Stimulated activated CD4-positive, alpha-beta T cell treated with anti-CD3 and anti-CD28 coated beads, Interleukin-4, amount 100 ng/mL, for 1 hour (primary cell): ENCODE measurements around the gene ZNRF3.
"Not testable (repeated sequence)": the region's sequence is repeated elsewhere in the genome, so short reads cannot be mapped to it uniquely, and the experiment has no call there.

Experiments used
- DNase-seq: peaks from one replicate; pipeline ENCODE4 v3.0.0-alpha.2; 2020

The ZNRF3 gene

GRCh38 chr22:29014293-29014692 is 130.9 kb downstream of the ZNRF3 start:
- no peak for DNase-seq

GRCh38 chr22:29014773-29015172 is 131.4 kb downstream of the ZNRF3 start:
- DNase-seq: no peak

GRCh38 chr22:29016067-29016938 is 132.9 kb downstream of the ZNRF3 start:
- no peak for DNase-seq

DNA sequence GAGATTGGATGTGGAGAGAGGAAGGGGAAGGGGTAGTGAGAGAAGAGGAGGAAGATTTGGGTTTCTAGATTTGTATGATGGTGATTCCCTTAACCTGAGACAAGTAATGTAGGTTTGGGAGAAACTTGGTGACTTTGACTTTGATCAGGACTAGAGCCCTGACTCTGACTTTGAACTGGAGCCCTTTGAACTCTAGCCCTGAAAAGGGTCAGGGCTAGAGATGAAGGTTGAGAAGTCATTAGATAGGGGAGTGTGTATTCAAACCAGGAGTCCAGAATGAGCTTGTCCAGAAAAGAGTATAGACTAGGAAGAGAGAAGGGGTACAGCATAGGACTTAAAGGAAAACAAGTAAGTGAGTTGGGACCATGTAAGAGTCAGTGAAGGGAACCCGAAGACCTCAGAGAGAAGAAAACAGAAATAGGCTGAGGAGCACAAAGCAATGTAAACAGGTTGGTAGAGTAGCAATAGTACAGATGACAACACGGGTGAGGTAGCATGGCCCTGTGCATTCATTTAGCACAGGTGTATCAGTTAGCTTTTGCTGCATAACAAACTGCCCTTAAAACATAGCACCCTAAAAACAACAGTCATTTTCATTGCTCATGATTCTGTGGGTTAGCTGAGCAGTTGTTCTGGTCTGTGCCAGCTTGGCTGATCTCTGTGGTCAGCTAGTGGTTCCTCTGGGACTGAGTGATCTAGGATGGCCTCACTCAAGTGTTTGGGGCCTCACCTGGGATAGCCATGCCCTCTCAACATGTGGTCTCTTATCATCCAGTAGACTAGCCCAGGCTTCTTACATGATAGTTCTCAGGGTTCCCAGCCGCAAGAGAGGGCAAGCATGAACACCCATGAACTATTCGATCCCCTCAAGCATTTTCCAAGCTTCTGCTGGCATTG is 135.2 kb downstream of the ZNRF3 start:
- DNase-seq: no peak

GRCh38 chr22:29022101-29022817 is 138.9 kb downstream of the ZNRF3 start:
- DNase-seq: no peak

DNA sequence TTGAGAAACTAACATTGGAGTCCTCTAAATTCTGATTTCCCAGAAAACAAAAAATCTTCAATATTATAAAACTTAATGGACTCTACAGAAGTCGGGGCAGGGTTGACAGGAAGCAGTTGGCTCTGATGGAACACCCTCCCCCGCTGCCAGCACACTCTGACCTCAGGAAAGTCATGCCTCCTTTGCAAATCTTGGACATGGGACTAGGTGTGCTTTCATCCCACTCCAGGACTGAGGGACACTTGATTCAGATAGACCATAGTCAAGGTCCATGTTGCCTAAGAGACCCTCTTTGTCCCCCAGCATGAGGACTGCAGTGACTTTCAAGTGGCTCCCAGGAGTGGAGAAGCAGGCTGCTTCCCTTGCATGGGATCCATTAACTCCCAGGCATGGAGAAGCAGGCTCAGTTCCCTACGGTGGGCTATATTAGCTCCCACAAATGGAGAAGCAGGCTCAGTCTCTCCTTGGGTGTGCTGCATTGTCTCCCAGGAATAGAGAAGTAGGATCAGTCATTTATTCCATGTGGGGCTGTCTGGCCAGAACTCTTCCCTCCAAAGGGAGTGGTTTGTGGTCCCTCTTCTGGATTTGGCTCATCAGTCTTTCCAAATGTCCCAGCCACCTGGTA is 139.9 kb downstream of the ZNRF3 start:
- DNase-seq: no peak

- no peak for DNase-seq
These were observed 143.2 kb downstream of the ZNRF3 start for GRCh38 chr22:29026579-29026978.

- no peak for DNase-seq
These were observed 145.1 kb downstream of the ZNRF3 start for GRCh38 chr22:29028468-29028867.

DNA sequence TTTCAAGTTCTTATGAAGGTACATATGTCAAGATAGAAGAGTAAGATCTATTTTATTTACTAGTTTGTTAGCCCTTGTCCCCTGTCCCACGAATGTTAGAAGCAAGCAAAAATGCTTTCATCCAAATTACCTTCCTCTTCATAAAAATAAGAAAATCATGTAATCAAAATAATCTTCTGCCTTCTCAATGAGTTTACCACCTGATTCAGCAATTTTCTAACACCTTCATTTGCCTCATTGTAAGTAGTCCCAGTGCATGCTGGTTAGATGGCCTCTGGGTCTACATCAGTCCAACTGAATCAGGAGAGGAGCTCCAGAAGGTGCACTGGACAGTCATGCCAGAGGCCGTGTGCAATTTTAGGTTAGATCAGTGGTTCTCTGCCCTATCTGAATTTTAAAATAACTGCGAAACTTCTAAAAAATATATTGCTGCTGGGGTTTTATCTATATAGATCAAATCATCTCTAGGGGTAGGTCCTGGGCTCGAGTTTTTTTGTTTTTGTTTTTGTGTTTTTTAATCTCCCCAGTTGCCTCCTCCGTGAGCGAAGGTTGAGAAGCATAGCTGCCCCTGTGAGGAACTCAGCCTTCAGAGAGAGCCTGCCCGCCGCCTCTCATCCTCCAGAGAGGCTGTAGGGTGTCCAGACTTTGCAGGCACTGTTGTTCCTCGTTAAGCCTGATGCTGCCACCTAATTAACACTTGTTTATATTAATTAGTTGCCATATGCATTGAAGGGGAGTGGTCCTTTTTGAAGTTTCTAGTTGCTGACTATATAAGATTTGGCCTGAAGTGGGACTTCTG is 146.0 kb downstream of the ZNRF3 start:
- no peak for DNase-seq

GRCh38 chr22:29030016-29030617 is 146.7 kb downstream of the ZNRF3 start:
- DNase-seq: no peak

GRCh38 chr22:29030618-29031226 is 147.3 kb downstream of the ZNRF3 start:
- no peak for DNase-seq

DNA sequence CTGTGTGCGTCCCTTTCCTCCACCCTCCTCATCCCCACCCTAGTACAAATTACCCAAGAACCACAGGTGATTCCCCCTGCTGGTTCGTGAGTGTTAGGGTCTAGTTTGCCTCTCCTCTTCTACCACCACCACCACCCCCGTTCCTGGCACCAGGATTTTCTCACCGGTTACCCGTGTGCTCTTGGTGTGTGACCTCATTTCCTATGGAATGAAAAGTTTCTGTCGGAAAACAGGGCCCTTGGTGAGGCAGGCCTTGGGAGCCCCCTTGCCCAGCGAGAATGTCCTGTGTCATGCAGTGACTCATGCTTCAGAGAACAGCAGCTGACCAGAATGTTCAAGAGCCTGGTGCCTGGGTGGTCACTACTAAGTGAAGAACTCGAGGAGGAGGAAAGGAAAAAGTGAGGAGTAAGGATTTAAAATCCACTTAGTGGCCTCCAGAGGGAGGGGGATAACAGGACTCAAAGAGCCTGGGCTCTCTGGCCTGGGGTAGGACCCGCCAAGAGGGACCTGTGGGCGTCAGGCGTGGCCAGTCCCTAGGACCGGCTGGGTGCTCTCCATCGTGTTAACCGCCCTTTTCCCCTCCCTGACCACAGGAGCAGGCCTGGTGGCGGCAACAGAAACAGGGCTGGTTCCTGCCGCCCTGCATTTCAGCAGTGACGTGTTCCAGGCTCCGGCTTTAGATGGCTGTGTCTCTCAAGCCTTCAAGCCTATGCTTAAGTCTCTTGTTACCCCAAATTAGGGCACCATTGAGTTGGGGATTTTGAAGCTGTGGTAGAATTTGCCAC is 148.0 kb downstream of the ZNRF3 start:
- no peak for DNase-seq

- no peak for DNase-seq
These were observed 148.7 kb downstream of the ZNRF3 start for GRCh38 chr22:29032014-29032475.

GRCh38 chr22:29032584-29032983 is 149.2 kb downstream of the ZNRF3 start:
- no peak for DNase-seq

DNA sequence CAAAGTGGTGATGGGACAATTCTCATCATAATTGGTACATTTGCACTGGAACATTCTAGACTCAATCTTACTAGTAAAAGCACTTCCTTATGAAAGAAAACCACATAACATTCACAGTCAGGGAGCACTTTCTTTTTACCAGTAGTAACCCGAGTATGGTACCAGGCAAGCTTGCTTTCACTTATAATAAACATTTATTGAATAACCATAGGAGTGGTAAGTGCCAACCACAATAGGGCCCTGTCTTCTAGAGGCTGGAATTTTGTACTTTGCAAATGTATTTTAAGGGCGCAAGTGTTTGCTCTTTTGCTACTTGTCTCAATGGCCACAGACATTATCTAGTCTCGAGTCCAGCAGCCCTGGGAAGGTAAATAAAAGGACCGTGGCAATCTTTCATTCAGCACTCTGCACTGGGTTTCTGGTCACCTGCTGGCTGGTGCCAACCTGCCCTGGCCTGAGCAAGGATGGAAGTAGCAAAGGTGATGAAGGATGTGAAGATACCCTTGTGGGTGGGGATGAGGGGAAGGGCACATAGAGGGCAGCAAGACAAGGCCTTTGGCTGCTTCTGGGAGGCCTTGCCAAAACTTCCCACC is 154.1 kb downstream of the ZNRF3 start:
- no peak for DNase-seq

GRCh38 chr22:29039148-29039547 is 155.8 kb downstream of the ZNRF3 start:
- no peak for DNase-seq

- DNase-seq: not testable (repeated sequence)
These were observed 156.3 kb downstream of the ZNRF3 start for GRCh38 chr22:29039684-29040083.

DNA sequence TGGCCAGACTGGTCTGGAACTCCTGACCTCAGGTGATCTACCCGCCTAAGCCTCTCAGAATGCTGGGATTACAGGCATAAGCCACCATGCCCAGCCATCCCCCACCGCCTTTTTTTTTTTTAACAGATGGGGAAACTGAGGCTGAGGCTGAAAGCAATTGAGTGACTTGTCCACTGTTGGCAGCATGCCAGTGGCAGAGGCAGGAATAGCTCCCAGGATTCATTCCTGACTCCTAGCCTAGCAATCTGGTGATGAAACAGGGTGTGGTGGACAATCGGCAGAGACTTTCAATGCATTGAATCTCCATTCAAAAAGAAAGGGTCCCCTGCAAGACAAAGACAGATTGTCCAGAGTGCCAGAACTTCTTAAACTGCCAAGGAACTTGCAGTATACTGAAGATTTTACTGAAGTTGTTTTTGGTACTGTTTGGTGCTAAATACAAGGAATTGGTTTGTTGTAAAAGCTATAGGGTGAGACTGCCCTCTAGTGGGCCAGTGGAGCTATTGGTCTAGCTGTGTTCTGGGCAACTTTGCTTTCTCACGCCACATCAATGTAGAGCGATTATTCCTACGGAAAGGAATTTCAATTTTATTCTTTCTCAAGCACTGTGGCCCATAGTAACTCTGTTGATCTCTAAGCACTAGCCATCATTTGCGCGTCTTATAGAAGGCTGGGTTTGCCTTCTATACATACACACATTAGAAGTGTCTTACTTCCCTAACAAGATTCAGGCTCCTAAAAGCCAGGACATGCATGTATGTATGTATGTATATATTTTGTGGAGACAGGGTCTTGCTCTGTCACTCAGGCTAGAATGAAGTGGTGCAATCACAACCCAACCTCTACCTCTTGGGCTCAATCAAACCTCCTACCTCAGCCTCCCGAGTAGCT is 157.3 kb downstream of the ZNRF3 start:
- DNase-seq: peak; percentile 50
